Uterus (tissue), 2 donors: Measurements from ENCODE around the gene SP140.

Experiments used
- POLR2A ChIP-seq, 2 donors: fragments of 450-650 bp; IDR thresholded peaks; one replicate each; pipeline ENCODE4 v1.6.1; 2016; ENCODE audit warnings: antibody characterized with exemption in 2 of 2, mild to moderate bottlenecking in 1 of 2, moderate library complexity in 1 of 2
- TF ChIP-seq, protein P1 (sequence below), 4 experiments: fragments of 200-600 bp in 2 of 4; fragments of 450-650 bp in 2 of 4; sonication (generic) in 2 of 4; IDR thresholded peaks; one replicate each; pipeline ENCODE4 v1.5.1; 2016 to 2019; ENCODE audit warnings: antibody characterized with exemption in 4 of 4, mild to moderate bottlenecking in 2 of 4, moderate library complexity in 1 of 4

DNA sequence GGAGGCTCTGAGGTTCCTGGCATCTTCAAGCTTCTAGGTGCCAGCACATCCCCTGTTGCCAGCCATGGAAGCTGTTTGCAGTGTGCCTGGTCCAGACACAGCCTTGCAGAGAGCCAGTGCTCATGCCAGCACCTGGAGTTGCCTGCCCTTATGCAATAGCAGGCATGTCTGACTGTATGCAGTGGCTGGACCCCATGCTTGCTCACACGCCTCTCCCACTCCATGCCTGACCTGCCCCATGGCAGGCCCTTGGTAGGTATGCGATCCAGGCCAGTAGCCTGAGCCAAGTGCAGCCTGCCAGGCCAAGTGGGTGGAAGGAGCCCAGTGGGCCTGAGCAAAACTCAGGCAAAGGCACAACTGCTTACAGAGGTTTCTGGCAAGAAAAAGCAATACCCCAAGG lies 81.9 kb downstream of the SP140 start:
- TF ChIP-seq, protein P1, sequence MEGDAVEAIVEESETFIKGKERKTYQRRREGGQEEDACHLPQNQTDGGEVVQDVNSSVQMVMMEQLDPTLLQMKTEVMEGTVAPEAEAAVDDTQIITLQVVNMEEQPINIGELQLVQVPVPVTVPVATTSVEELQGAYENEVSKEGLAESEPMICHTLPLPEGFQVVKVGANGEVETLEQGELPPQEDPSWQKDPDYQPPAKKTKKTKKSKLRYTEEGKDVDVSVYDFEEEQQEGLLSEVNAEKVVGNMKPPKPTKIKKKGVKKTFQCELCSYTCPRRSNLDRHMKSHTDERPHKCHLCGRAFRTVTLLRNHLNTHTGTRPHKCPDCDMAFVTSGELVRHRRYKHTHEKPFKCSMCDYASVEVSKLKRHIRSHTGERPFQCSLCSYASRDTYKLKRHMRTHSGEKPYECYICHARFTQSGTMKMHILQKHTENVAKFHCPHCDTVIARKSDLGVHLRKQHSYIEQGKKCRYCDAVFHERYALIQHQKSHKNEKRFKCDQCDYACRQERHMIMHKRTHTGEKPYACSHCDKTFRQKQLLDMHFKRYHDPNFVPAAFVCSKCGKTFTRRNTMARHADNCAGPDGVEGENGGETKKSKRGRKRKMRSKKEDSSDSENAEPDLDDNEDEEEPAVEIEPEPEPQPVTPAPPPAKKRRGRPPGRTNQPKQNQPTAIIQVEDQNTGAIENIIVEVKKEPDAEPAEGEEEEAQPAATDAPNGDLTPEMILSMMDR (IDR thresholded peaks at IDR 0.05): no peak
- TF ChIP-seq POLR2A (IDR thresholded peaks at IDR 0.05): no peak
